Type B pancreatic cell (in vitro differentiated cells): ENCODE measurements around the gene NUMA1. TPM values are rescaled to one million over a fixed set of nuclear protein-coding genes. Genes with fewer than 3 reads are reported as not detected.

Experiments
- DNase-seq: peaks from one replicate; pipeline ENCODE4 v3.0.0; 2021; ENCODE audit warnings: mixed read lengths; ENCODE audit not compliant: unreplicated experiment; ENCODE audit errors: extremely low spot score
- H3K27ac Mint-ChIP-seq: 2 replicates; pipeline ENCODE4 v1.8.0; 2021; ENCODE audit warnings: mild to moderate bottlenecking, mixed read lengths
- H3K27me3 Mint-ChIP-seq: 2 replicates; pipeline ENCODE4 v1.8.0; 2021; ENCODE audit warnings: mixed read lengths
- H3K36me3 Mint-ChIP-seq: 2 replicates; pipeline ENCODE4 v1.8.0; 2021; ENCODE audit warnings: mixed read lengths
- H3K4me1 Mint-ChIP-seq: one replicate; pipeline ENCODE4 v1.8.0; 2021; ENCODE audit warnings: mixed read lengths; ENCODE audit not compliant: unreplicated experiment
- H3K4me3 Mint-ChIP-seq: 2 replicates; pipeline ENCODE4 v1.8.0; 2021; ENCODE audit warnings: mild to moderate bottlenecking, mixed read lengths
- H3K9me3 Mint-ChIP-seq: 2 replicates; pipeline ENCODE4 v1.8.0; 2021; ENCODE audit warnings: mixed read lengths
- CTCF ChIP-seq: fragments of 200-600 bp; sonication (generic); conservative IDR thresholded peaks from 2 replicates; pipeline ENCODE4 v1.5.0; 2021; ENCODE audit warnings: antibody characterized with exemption, mild to moderate bottlenecking
- microRNA-seq: library from miRNA; unstranded; fragments of <30 nt; microRNA quantifications from one replicate; pipeline ENCODE4, GENCODE V29; 2020
- total RNA-seq: library from RNA; stranded (reverse); gene quantifications from 2 replicates; pipeline ENCODE4 v1.2.1, GENCODE V29; 2021; ENCODE audit warnings: low replicate concordance

NUMA1 gene
- total RNA-seq, 1 donor from 2014 or later: 225 TPM

GRCh38 chr11:71964641-71965040, 115.7 kb downstream of the NUMA1 start:
- H3K9me3 Mint-ChIP-seq: no peaks in the 10 kb centered on the region
- TF ChIP-seq CTCF: no peak
- H3K4me1 Mint-ChIP-seq: no peaks in the 10 kb centered on the region
- no peaks in the 10 kb centered on the region for H3K27me3 Mint-ChIP-seq
- H3K27ac Mint-ChIP-seq: no peak overlapping the region
- no peak overlapping the region for H3K4me3 Mint-ChIP-seq
- H3K36me3 Mint-ChIP-seq: peaks cover 23% of the 10 kb centered on the region
- DNase-seq: no peak

GRCh38 chr11:71963468-71963867, 116.9 kb downstream of the NUMA1 start:
- H3K27ac Mint-ChIP-seq: no peak overlapping the region
- peaks cover 23% of the 10 kb centered on the region for H3K36me3 Mint-ChIP-seq
- H3K4me1 Mint-ChIP-seq: no peaks in the 10 kb centered on the region
- no peaks in the 10 kb centered on the region for H3K9me3 Mint-ChIP-seq
- DNase-seq: no peak
- no peak overlapping the region for H3K4me3 Mint-ChIP-seq
- no peaks in the 10 kb centered on the region for H3K27me3 Mint-ChIP-seq
- TF ChIP-seq CTCF: no peak

DNA sequence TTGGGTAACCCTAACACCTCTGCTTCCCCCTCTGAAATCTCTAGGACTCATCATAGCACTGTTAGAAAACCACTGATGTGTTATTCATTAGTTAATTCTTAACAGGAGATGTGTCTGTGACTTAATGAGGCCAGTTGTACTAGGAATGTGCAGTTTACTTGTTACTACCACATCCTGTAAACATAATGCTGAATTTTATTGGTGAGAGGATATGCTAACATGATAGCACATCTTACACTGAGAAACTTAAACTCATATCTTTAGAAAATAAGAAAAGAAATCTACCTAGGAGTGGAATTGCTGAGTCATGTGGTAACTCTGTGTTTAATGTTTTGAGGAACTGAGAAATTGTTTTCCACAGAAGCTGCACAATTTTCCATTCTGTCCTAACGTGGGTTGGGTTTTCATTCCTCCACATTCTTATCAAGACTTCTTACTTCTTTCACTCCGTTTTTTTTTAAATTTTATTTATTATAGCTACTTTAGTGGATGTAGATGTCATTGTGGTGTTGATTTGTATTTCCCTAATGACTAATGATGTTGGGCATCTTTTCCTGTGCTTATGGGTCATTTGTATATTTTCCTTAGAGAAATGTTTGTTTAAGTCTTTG, 117.8 kb downstream of the NUMA1 start:
- H3K4me3 Mint-ChIP-seq: no peak overlapping the region
- H3K9me3 Mint-ChIP-seq: no peaks in the 10 kb centered on the region
- DNase-seq: no peak
- H3K27me3 Mint-ChIP-seq: no peaks in the 10 kb centered on the region
- no peak for TF ChIP-seq CTCF
- H3K27ac Mint-ChIP-seq: no peak overlapping the region
- peaks cover 23% of the 10 kb centered on the region for H3K36me3 Mint-ChIP-seq
- H3K4me1 Mint-ChIP-seq: no peaks in the 10 kb centered on the region

GRCh38 chr11:71955898-71956456, 124.4 kb downstream of the NUMA1 start:
- Mint-ChIP-seq H3K27me3 (no peaks in the 10 kb centered on the region), H3K4me3 (no peak overlapping the region), H3K36me3 (peaks cover 14% of the 10 kb centered on the region), H3K4me1 (no peaks in the 10 kb centered on the region), H3K9me3 (no peaks in the 10 kb centered on the region), H3K27ac (no peak overlapping the region)
- no peak for TF ChIP-seq CTCF
- DNase-seq: no peak

Small RNAs within 50 kb of the gene (microRNA-seq; reads per million reads assigned to microRNA genes)
- gene MIR3165: not detected

Other genes with a start within 250 kb of the NUMA1 start
- gene DEFB108B, start 247.3 kb downstream of the NUMA1 start, total RNA-seq: not detected in 2 replicates
- gene DEFB131B, start 202.1 kb downstream of the NUMA1 start, total RNA-seq: not detected in 2 replicates
- gene XNDC1N, start 151.9 kb downstream of the NUMA1 start, total RNA-seq: 9.7 and 15.6 TPM in 2 replicates
- 44.3 and 49.7 TPM in 2 replicates for gene RNF121, start 151.5 kb downstream of the NUMA1 start, total RNA-seq
- gene IL18BP, start 81.6 kb downstream of the NUMA1 start, total RNA-seq: 10.6 and 15.7 TPM in 2 replicates
- gene LRRC51, start 308 bp upstream of the NUMA1 start, total RNA-seq: 7.9 and 14.7 TPM in 2 replicates
- 73.0 and 93.8 TPM in 2 replicates for gene LAMTOR1, start 22.8 kb upstream of the NUMA1 start, total RNA-seq
- not detected in 2 replicates for gene TOMT, start 25.4 kb upstream of the NUMA1 start, total RNA-seq
- 45.5 and 47.9 TPM in 2 replicates for gene ANAPC15, start 32.2 kb upstream of the NUMA1 start, total RNA-seq
- gene FOLR3, start 55.2 kb upstream of the NUMA1 start, total RNA-seq: not detected in 2 replicates
- 2.7 and 6.7 TPM in 2 replicates for gene FOLR1, start 111.6 kb upstream of the NUMA1 start, total RNA-seq
- gene FOLR2, start 136.3 kb upstream of the NUMA1 start, total RNA-seq: not detected in 2 replicates
- 179 and 231 TPM in 2 replicates for gene INPPL1, start 144.2 kb upstream of the NUMA1 start, total RNA-seq
- 2.8 and 3.0 TPM in 2 replicates for gene PHOX2A, start 163.6 kb upstream of the NUMA1 start, total RNA-seq